CD14-positive monocyte (primary cell): ENCODE results near the gene ASB9. TPM values are rescaled to one million over a fixed set of nuclear protein-coding genes. Genes with fewer than 3 reads are reported as not detected.

Experiments used
- DNase-seq, 3 donors: peaks; one replicate each; pipeline ENCODE4 v3.0.0-alpha.2; 2011 to 2022
- H2AFZ ChIP-seq: 2 replicates; pipeline ENCODE4 v1.6.0; 2012; ENCODE audit warnings: mild to moderate bottlenecking, low read depth, low read length, inconsistent platforms; ENCODE audit not compliant: insufficient read depth, poor library complexity, severe bottlenecking
- H3K27ac ChIP-seq, 2 donors: 1 replicate in 1 of 2; 2 replicates in 1 of 2; pipeline ENCODE4 v1.5.1; 2012 to 2013; ENCODE audit warnings: low read length in 2 of 2, control low read depth in 1 of 2, inconsistent platforms in 1 of 2, low read depth in 1 of 2, mild to moderate bottlenecking in 1 of 2
- H3K27me3 ChIP-seq, 2 donors: one replicate each; pipeline versions ENCODE4 v1.6.0 to v1.6.1; 2011 to 2013; ENCODE audit warnings: low read length in 2 of 2; ENCODE audit not compliant: control insufficient read depth in 2 of 2, insufficient read depth in 2 of 2
- H3K36me3 ChIP-seq, 2 donors: replicated peaks in 1 of 2; 1 replicate in 1 of 2; 2 replicates in 1 of 2; pipeline versions ENCODE4 v1.5.1 to v1.6.1; 2012 to 2013; ENCODE audit warnings: low read length in 2 of 2, control low read depth in 1 of 2, inconsistent platforms in 1 of 2, mild to moderate bottlenecking in 1 of 2; ENCODE audit not compliant: insufficient read depth in 2 of 2, control insufficient read depth in 1 of 2
- H3K4me1 ChIP-seq, 2 donors: 1 replicate in 1 of 2; 2 replicates in 1 of 2; pipeline versions ENCODE4 v1.5.1 to v1.6.1; 2012 to 2013; ENCODE audit warnings: low read length in 2 of 2, control low read depth in 1 of 2, inconsistent platforms in 1 of 2, mild to moderate bottlenecking in 1 of 2, moderate library complexity in 1 of 2; ENCODE audit not compliant: insufficient read depth in 2 of 2, control insufficient read depth in 1 of 2
- H3K4me2 ChIP-seq: replicated peaks from 2 replicates; pipeline ENCODE3; 2012; ENCODE audit warnings: low read length, moderate library complexity, mild to moderate bottlenecking; ENCODE audit not compliant: poor library complexity, severe bottlenecking; ENCODE audit errors: extremely low read depth
- H3K4me3 ChIP-seq, 3 experiments: fragments of 200-600 bp in 1 of 3; sonication (generic) in 1 of 3; replicated peaks in 1 of 3; 1 replicate in 2 of 3; 2 replicates in 1 of 3; pipeline ENCODE4 v1.5.1; 2011 to 2013; ENCODE audit warnings: low read length in 3 of 3, mild to moderate bottlenecking in 3 of 3, control low read depth in 2 of 3, low read depth in 2 of 3, inconsistent platforms in 1 of 3, moderate library complexity in 1 of 3
- H3K79me2 ChIP-seq: 2 replicates; pipeline ENCODE4 v1.6.0; 2012; ENCODE audit warnings: mild to moderate bottlenecking, control low read depth, inconsistent platforms, low read length, moderate library complexity; ENCODE audit not compliant: insufficient read depth
- H3K9ac ChIP-seq: 2 replicates; pipeline ENCODE4 v1.6.0; 2017; ENCODE audit warnings: low read length, mild to moderate bottlenecking; ENCODE audit not compliant: insufficient read depth, poor library complexity, severe bottlenecking
- H3K9me3 ChIP-seq, 2 donors: replicated peaks in 1 of 2; 1 replicate in 1 of 2; 2 replicates in 1 of 2; pipeline versions ENCODE4 v1.5.1 to v1.6.1; 2012 to 2013; ENCODE audit warnings: low read length in 2 of 2, control low read depth in 1 of 2; ENCODE audit not compliant: control insufficient read depth in 1 of 2, insufficient read depth in 1 of 2
- H4K20me1 ChIP-seq: 2 replicates; pipeline ENCODE4 v1.6.0; 2012; ENCODE audit warnings: mild to moderate bottlenecking, low read length, control low read depth, moderate library complexity; ENCODE audit not compliant: insufficient read depth
- H3K27ac Mint-ChIP-seq, 7 donors: one replicate each; pipeline ENCODE4 v1.8.0; 2020; ENCODE audit warnings: mild to moderate bottlenecking in 7 of 7, mixed read lengths in 7 of 7, moderate library complexity in 6 of 7, inconsistent platforms in 2 of 7
- H3K27me3 Mint-ChIP-seq, 3 donors: one replicate each; pipeline ENCODE4 v1.8.0; 2021 to 2022; ENCODE audit warnings: low read depth in 3 of 3, mild to moderate bottlenecking in 3 of 3, mixed read lengths in 3 of 3, moderate library complexity in 3 of 3, inconsistent platforms in 1 of 3
- H3K36me3 Mint-ChIP-seq, 2 donors: one replicate each; pipeline ENCODE4 v1.8.0; 2020; ENCODE audit warnings: mixed read lengths in 2 of 2, inconsistent platforms in 1 of 2, mild to moderate bottlenecking in 1 of 2
- H3K4me1 Mint-ChIP-seq: one replicate; pipeline ENCODE4 v1.8.0; 2020; ENCODE audit warnings: mild to moderate bottlenecking, mixed read lengths
- H3K4me3 Mint-ChIP-seq, 2 donors: one replicate each; pipeline ENCODE4 v1.8.0; 2020; ENCODE audit warnings: mild to moderate bottlenecking in 2 of 2, mixed read lengths in 2 of 2, moderate library complexity in 1 of 2
- H3K9me3 Mint-ChIP-seq, 7 donors: one replicate each; pipeline ENCODE4 v1.8.0; 2020 to 2022; ENCODE audit warnings: mixed read lengths in 7 of 7, mild to moderate bottlenecking in 6 of 7, moderate library complexity in 6 of 7, inconsistent platforms in 2 of 7
- CTCF ChIP-seq: fragments of 200-600 bp; IDR thresholded peaks from one replicate; pipeline ENCODE4 v1.8.0; 2022; ENCODE audit warnings: antibody characterized with exemption, mild to moderate bottlenecking
- WGBS: methylation state at CpG from one replicate; pipeline ENCODE4 v1.1.5; 2013; ENCODE audit warnings: missing lambda C conversion rate; ENCODE audit not compliant: insufficient coverage; 5-methylcytosine and 5-hydroxymethylcytosine counted together
- intact Hi-C, 2 donors: fragments of 100-400 bp; cut with micrococcal nuclease; formaldehyde crosslinking; loops; one replicate each; pipeline versions ENCODE4 v1.15.0 to v1.15.1; 2023
- polyA plus RNA-seq, 3 donors: library from polyadenylated mRNA; depleted of rRNA in 1 of 3; unstranded in 2 of 3; stranded (reverse) in 1 of 3; fragments of 300-500 nt in 2 of 3; fragments of >200 nt in 1 of 3; fragmentation: Illumina TruSeq in 2 of 3; gene quantifications; 1 replicate in 2 of 3; 2 replicates in 1 of 3; pipeline ENCODE4 v1.2.3, GENCODE V29; 2012 to 2021

The ASB9 gene
- polyA plus RNA-seq, 3 donors: 0.24 to 1.4 (median 0.63) TPM

- H3K4me1 Mint-ChIP-seq: no peaks in the 10 kb centered on the region
- H3K36me3 ChIP-seq: no peaks in the 10 kb centered on the region
- no peaks in the 10 kb centered on the region for H3K27me3 ChIP-seq
- no peaks in the 10 kb centered on the region for H4K20me1 ChIP-seq
- H3K9me3 Mint-ChIP-seq: no peaks in the 10 kb centered on the region
- TF ChIP-seq CTCF: no peak
- H3K4me2 ChIP-seq: no peak overlapping the region
- WGBS: no CpG with 5 or more reads among the region's 5 CpGs
- no peak overlapping the region for H3K27ac ChIP-seq
- no peak overlapping the region for H3K4me3 ChIP-seq
- no peak overlapping the region for H2AFZ ChIP-seq
- H3K27me3 Mint-ChIP-seq: peaks cover 0 to 14% (median 0%) of the 10 kb centered on the region in 3 donors
- H3K79me2 ChIP-seq: no peaks in the 10 kb centered on the region
- H3K9me3 ChIP-seq: no peaks in the 10 kb centered on the region
- no peak overlapping the region for H3K27ac Mint-ChIP-seq
- H3K36me3 Mint-ChIP-seq: no peaks in the 10 kb centered on the region
- H3K4me3 Mint-ChIP-seq: no peak overlapping the region
- no peak overlapping the region for H3K9ac ChIP-seq
- no peaks in the 10 kb centered on the region for H3K4me1 ChIP-seq
- DNase-seq: no peak
- intact Hi-C loops: loop anchor here in 1 of 2 donors (5.0 to 10.0 kb wide), 2 partner anchors 1150 to 1207 kb away; no protein-coding TSS in a partner anchor
Measured at GRCh38 chrX:15244421-15244820, 25.5 kb downstream of the ASB9 start.

GRCh38 chrX:15242899-15243555, 26.9 kb downstream of the ASB9 start:
- Mint-ChIP-seq H3K36me3 (no peaks in the 10 kb centered on the region), H3K27ac (no peak overlapping the region), H3K4me1 (no peaks in the 10 kb centered on the region), H3K4me3 (no peak overlapping the region), H3K27me3 (peaks cover 0 to 13% (median 0%) of the 10 kb centered on the region in 3 donors), H3K9me3 (no peaks in the 10 kb centered on the region)
- Histone ChIP-seq H3K9me3 (no peaks in the 10 kb centered on the region), H3K4me3 (no peak overlapping the region), H3K36me3 (no peaks in the 10 kb centered on the region), H3K27me3 (no peaks in the 10 kb centered on the region), H3K27ac (no peak overlapping the region), H3K79me2 (no peaks in the 10 kb centered on the region), H3K9ac (no peak overlapping the region), H4K20me1 (no peaks in the 10 kb centered on the region), H2AFZ (no peak overlapping the region), H3K4me2 (no peak overlapping the region), H3K4me1 (no peaks in the 10 kb centered on the region)
- WGBS: no CpG with 5 or more reads among the region's 5 CpGs
- intact Hi-C loops: loop anchor here in 1 of 2 donors (5.0 to 10.0 kb wide), 2 partner anchors 1148 to 1206 kb away; no protein-coding TSS in a partner anchor
- TF ChIP-seq CTCF: peak; percentile 65
- peak; percentile 10 to 33 (median 31) for DNase-seq
